SK-N-SH treated with all-trans-retinoic acid at 6 μM for 48 hours (cell line): ENCODE measurements around the gene BMP8A.

ENCODE experiments used
- ATAC-seq: fragments of 200-7000 bp; cut with Tn5 transposase; 3 replicates; pipeline ENCODE4 v1.9.1; 2020; ENCODE audit warnings: mild to moderate bottlenecking, moderate library complexity
- ARNTL ChIP-seq: fragments of 450-650 bp; formaldehyde crosslinking; IDR thresholded peaks from 2 replicates; pipeline ENCODE4 v1.5.0; 2020; ENCODE audit warnings: low read depth, mild to moderate bottlenecking, moderate library complexity, borderline replicate concordance
- BACH2 ChIP-seq: fragments of 250-450 bp; sonication (Bioruptor Pico); IDR thresholded peaks from 2 replicates; pipeline ENCODE4 v1.9.0; 2021; ENCODE audit warnings: mild to moderate bottlenecking, borderline replicate concordance
- CSDC2 ChIP-seq: fragments of 250-450 bp; sonication (Bioruptor Pico); IDR thresholded peaks from 2 replicates; pipeline ENCODE4 v1.5.0; 2020; ENCODE audit warnings: mild to moderate bottlenecking, moderate library complexity
- GLIS3 ChIP-seq: fragments of 250-450 bp; sonication (Bioruptor Pico); IDR thresholded peaks from 2 replicates; pipeline ENCODE4 v1.5.0; 2020; ENCODE audit warnings: mild to moderate bottlenecking, moderate library complexity
- ISL1 ChIP-seq: fragments of 250-450 bp; sonication (Bioruptor Pico); IDR thresholded peaks from 2 replicates; pipeline ENCODE4 v2.1.2; 2022; ENCODE audit warnings: mild to moderate bottlenecking, moderate library complexity
- OSR1 ChIP-seq: fragments of 250-450 bp; sonication (Bioruptor Pico); IDR thresholded peaks from 2 replicates; pipeline ENCODE4 v1.8.0; 2022; ENCODE audit warnings: moderate library complexity, mild to moderate bottlenecking, inconsistent platforms
- PPARA ChIP-seq: fragments of 250-450 bp; sonication (Bioruptor Pico); IDR thresholded peaks from 2 replicates; pipeline ENCODE4 v1.5.0; 2020; ENCODE audit warnings: mild to moderate bottlenecking, borderline replicate concordance
- RARB ChIP-seq: fragments of 250-450 bp; sonication (Bioruptor Pico); IDR thresholded peaks from 2 replicates; pipeline ENCODE4 v1.8.0; 2021; ENCODE audit warnings: mild to moderate bottlenecking, moderate library complexity
- SNAI2 ChIP-seq: fragments of 250-450 bp; sonication (Bioruptor Pico); IDR thresholded peaks from 2 replicates; pipeline ENCODE4 v1.5.0; 2020; ENCODE audit warnings: mild to moderate bottlenecking, moderate library complexity
- TCF4 ChIP-seq: fragments of 250-450 bp; sonication (Bioruptor Pico); IDR thresholded peaks from 2 replicates; pipeline ENCODE4 v1.8.0; 2021; ENCODE audit warnings: mild to moderate bottlenecking, moderate library complexity, borderline replicate concordance
- TOX ChIP-seq: fragments of 250-450 bp; sonication (Bioruptor Pico); IDR thresholded peaks from 2 replicates; pipeline ENCODE4 v1.8.0; 2021; ENCODE audit warnings: mild to moderate bottlenecking, moderate library complexity, borderline replicate concordance
- ZC3H10 ChIP-seq: fragments of 250-450 bp; sonication (Bioruptor Pico); IDR thresholded peaks from 2 replicates; pipeline ENCODE4 v1.5.1; 2021; ENCODE audit warnings: mild to moderate bottlenecking, moderate library complexity
- ZFP3 ChIP-seq: fragments of 250-450 bp; sonication (Bioruptor Pico); IDR thresholded peaks from 2 replicates; pipeline ENCODE4 v1.5.0; 2020; ENCODE audit warnings: mild to moderate bottlenecking, moderate library complexity
- ZFP30 ChIP-seq: fragments of 450-650 bp; formaldehyde crosslinking; IDR thresholded peaks from 2 replicates; pipeline ENCODE4 v1.5.0; 2022; ENCODE audit warnings: mild to moderate bottlenecking, moderate library complexity
- ZNF565 ChIP-seq: fragments of 450-650 bp; formaldehyde crosslinking; conservative IDR thresholded peaks from 2 replicates; pipeline ENCODE4 v1.5.0; 2020; ENCODE audit warnings: low read depth, mild to moderate bottlenecking, moderate library complexity
- ZNF70 ChIP-seq: fragments of 450-650 bp; formaldehyde crosslinking; IDR thresholded peaks from 2 replicates; pipeline ENCODE4 v1.5.0; 2020; ENCODE audit warnings: mild to moderate bottlenecking, moderate library complexity
- ZNF8 ChIP-seq: fragments of 450-650 bp; formaldehyde crosslinking; IDR thresholded peaks from 2 replicates; pipeline ENCODE4 v1.5.0; 2020; ENCODE audit warnings: mild to moderate bottlenecking, moderate library complexity
- TF ChIP-seq, protein P1 (sequence below): fragments of 250-450 bp; sonication (Bioruptor Pico); IDR thresholded peaks from 2 replicates; pipeline ENCODE4 v1.5.1; 2021; ENCODE audit warnings: mild to moderate bottlenecking, moderate library complexity
- TF ChIP-seq, protein P2 (sequence below): fragments of 250-450 bp; sonication (Bioruptor Pico); IDR thresholded peaks from 2 replicates; pipeline ENCODE4 v1.5.0; 2020; ENCODE audit warnings: mild to moderate bottlenecking, moderate library complexity
- TF ChIP-seq, protein P3 (sequence below): fragments of 250-450 bp; sonication (Bioruptor Pico); IDR thresholded peaks from 2 replicates; pipeline ENCODE4 v1.8.0; 2020; ENCODE audit warnings: mild to moderate bottlenecking, moderate library complexity, borderline replicate concordance
- TF ChIP-seq, protein P4 (sequence below): fragments of 250-450 bp; sonication (Bioruptor Pico); IDR thresholded peaks from 2 replicates; pipeline ENCODE4 v1.5.1; 2020; ENCODE audit warnings: low read depth, mild to moderate bottlenecking, moderate library complexity
- TF ChIP-seq, protein P5 (sequence below): fragments of 250-450 bp; sonication (Bioruptor Pico); IDR thresholded peaks from 2 replicates; pipeline ENCODE4 v1.8.0; 2021; ENCODE audit warnings: low read depth, mild to moderate bottlenecking, moderate library complexity, borderline replicate concordance

BMP8A gene

DNA sequence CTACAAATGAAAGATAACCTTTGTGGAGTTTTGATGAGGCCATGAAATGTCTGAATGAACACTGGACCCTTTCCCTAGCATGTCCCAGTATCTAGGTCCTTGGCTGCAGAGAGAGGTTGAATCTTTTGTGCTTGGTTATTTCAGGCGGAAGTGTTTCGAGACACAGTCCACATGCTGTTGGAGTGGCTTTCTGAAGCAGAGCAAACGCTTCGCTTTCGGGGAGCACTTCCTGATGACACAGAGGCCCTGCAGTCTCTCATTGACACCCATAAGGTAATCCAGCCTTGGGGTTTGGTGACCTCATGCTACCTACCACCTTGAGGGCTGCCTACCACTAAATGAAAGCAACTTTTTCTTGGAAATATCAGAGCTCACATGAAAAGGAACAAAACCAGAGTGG is 38.9 kb upstream of the BMP8A start:
- ATAC-seq, result no peak
- no peak for TF ChIP-seq PPARA
- no peak for TF ChIP-seq ZNF70 (CRISPR knock-in tag)
- no peak for TF ChIP-seq ZNF8 (CRISPR knock-in tag)
- TF ChIP-seq GLIS3 (CRISPR knock-in tag), result no peak
- no peak for TF ChIP-seq CSDC2 (CRISPR knock-in tag)
- TF ChIP-seq ARNTL (CRISPR knock-in tag), result no peak
- TF ChIP-seq ZC3H10 (CRISPR knock-in tag), result no peak
- TF ChIP-seq SNAI2 (CRISPR knock-in tag), result no peak
- TF ChIP-seq TOX, result no peak
- TF ChIP-seq, protein P1, sequence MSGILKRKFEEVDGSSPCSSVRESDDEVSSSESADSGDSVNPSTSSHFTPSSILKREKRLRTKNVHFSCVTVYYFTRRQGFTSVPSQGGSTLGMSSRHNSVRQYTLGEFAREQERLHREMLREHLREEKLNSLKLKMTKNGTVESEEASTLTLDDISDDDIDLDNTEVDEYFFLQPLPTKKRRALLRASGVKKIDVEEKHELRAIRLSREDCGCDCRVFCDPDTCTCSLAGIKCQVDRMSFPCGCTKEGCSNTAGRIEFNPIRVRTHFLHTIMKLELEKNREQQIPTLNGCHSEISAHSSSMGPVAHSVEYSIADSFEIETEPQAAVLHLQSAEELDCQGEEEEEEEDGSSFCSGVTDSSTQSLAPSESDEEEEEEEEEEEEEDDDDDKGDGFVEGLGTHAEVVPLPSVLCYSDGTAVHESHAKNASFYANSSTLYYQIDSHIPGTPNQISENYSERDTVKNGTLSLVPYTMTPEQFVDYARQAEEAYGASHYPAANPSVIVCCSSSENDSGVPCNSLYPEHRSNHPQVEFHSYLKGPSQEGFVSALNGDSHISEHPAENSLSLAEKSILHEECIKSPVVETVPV (CRISPR knock-in tag), result no peak
- TF ChIP-seq BACH2 (CRISPR knock-in tag), result no peak
- no peak for TF ChIP-seq OSR1 (CRISPR knock-in tag)
- no peak for TF ChIP-seq ZNF565 (CRISPR knock-in tag)
- TF ChIP-seq, protein P2, sequence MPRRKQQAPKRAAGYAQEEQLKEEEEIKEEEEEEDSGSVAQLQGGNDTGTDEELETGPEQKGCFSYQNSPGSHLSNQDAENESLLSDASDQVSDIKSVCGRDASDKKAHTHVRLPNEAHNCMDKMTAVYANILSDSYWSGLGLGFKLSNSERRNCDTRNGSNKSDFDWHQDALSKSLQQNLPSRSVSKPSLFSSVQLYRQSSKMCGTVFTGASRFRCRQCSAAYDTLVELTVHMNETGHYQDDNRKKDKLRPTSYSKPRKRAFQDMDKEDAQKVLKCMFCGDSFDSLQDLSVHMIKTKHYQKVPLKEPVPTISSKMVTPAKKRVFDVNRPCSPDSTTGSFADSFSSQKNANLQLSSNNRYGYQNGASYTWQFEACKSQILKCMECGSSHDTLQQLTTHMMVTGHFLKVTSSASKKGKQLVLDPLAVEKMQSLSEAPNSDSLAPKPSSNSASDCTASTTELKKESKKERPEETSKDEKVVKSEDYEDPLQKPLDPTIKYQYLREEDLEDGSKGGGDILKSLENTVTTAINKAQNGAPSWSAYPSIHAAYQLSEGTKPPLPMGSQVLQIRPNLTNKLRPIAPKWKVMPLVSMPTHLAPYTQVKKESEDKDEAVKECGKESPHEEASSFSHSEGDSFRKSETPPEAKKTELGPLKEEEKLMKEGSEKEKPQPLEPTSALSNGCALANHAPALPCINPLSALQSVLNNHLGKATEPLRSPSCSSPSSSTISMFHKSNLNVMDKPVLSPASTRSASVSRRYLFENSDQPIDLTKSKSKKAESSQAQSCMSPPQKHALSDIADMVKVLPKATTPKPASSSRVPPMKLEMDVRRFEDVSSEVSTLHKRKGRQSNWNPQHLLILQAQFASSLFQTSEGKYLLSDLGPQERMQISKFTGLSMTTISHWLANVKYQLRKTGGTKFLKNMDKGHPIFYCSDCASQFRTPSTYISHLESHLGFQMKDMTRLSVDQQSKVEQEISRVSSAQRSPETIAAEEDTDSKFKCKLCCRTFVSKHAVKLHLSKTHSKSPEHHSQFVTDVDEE (CRISPR knock-in tag), result no peak
- TF ChIP-seq TCF4 (CRISPR knock-in tag), result no peak
- TF ChIP-seq ZFP3 (CRISPR knock-in tag), result no peak
- TF ChIP-seq, protein P3, sequence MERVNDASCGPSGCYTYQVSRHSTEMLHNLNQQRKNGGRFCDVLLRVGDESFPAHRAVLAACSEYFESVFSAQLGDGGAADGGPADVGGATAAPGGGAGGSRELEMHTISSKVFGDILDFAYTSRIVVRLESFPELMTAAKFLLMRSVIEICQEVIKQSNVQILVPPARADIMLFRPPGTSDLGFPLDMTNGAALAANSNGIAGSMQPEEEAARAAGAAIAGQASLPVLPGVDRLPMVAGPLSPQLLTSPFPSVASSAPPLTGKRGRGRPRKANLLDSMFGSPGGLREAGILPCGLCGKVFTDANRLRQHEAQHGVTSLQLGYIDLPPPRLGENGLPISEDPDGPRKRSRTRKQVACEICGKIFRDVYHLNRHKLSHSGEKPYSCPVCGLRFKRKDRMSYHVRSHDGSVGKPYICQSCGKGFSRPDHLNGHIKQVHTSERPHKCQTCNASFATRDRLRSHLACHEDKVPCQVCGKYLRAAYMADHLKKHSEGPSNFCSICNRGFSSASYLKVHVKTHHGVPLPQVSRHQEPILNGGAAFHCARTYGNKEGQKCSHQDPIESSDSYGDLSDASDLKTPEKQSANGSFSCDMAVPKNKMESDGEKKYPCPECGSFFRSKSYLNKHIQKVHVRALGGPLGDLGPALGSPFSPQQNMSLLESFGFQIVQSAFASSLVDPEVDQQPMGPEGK (CRISPR knock-in tag), result no peak
- TF ChIP-seq, protein P4, sequence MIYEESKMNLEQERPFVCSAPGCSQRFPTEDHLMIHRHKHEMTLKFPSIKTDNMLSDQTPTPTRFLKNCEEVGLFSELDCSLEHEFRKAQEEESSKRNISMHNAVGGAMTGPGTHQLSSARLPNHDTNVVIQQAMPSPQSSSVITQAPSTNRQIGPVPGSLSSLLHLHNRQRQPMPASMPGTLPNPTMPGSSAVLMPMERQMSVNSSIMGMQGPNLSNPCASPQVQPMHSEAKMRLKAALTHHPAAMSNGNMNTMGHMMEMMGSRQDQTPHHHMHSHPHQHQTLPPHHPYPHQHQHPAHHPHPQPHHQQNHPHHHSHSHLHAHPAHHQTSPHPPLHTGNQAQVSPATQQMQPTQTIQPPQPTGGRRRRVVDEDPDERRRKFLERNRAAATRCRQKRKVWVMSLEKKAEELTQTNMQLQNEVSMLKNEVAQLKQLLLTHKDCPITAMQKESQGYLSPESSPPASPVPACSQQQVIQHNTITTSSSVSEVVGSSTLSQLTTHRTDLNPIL (CRISPR knock-in tag), result no peak
- no peak for TF ChIP-seq RARB

DNA sequence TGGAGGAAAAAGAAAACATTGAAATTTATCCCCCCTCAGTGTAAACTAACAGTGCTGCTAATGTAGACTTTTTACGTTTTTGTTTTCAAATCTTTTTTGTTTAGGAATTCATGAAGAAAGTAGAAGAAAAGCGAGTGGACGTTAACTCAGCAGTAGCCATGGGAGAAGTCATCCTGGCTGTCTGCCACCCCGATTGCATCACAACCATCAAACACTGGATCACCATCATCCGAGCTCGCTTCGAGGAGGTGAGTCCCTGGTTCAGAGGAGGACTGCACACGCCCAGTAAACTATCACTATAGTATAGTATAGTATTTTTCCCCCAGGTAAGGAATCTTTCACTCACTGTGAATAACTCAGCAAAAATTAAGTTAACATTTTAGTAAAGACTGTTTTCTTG is 37.8 kb upstream of the BMP8A start:
- TF ChIP-seq PPARA (no peak), ARNTL (CRISPR knock-in tag) (no peak), SNAI2 (CRISPR knock-in tag) (no peak), ZFP30 (CRISPR knock-in tag) (no peak), ISL1 (no peak), ZNF70 (CRISPR knock-in tag) (no peak), CSDC2 (CRISPR knock-in tag) (no peak), ZC3H10 (CRISPR knock-in tag) (no peak), ZNF8 (CRISPR knock-in tag) (no peak), GLIS3 (CRISPR knock-in tag) (no peak), TOX (no peak), OSR1 (CRISPR knock-in tag) (no peak)
- TF ChIP-seq, protein P1 (CRISPR knock-in tag), result no peak
- TF ChIP-seq, protein P5, sequence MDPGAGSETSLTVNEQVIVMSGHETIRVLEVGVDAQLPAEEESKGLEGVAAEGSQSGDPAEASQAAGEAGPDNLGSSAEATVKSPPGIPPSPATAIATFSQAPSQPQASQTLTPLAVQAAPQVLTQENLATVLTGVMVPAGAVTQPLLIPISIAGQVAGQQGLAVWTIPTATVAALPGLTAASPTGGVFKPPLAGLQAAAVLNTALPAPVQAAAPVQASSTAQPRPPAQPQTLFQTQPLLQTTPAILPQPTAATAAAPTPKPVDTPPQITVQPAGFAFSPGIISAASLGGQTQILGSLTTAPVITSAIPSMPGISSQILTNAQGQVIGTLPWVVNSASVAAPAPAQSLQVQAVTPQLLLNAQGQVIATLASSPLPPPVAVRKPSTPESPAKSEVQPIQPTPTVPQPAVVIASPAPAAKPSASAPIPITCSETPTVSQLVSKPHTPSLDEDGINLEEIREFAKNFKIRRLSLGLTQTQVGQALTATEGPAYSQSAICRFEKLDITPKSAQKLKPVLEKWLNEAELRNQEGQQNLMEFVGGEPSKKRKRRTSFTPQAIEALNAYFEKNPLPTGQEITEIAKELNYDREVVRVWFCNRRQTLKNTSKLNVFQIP (CRISPR knock-in tag), result no peak
- TF ChIP-seq, protein P4 (CRISPR knock-in tag), result no peak
- TF ChIP-seq, protein P2 (CRISPR knock-in tag), result no peak
- no peak for ATAC-seq
